Measurements from ENCODE around the gene DNPH1. TPM values are rescaled to one million over a fixed set of nuclear protein-coding genes. Genes with fewer than 3 reads are reported as not detected.

DNPH1 gene
- total RNA-seq, 1 donor, result 46.2 TPM

GRCh38 chr6:43178951-43179830 is 50.1 kb downstream of the DNPH1 start:
- TF ChIP-seq, protein P1, sequence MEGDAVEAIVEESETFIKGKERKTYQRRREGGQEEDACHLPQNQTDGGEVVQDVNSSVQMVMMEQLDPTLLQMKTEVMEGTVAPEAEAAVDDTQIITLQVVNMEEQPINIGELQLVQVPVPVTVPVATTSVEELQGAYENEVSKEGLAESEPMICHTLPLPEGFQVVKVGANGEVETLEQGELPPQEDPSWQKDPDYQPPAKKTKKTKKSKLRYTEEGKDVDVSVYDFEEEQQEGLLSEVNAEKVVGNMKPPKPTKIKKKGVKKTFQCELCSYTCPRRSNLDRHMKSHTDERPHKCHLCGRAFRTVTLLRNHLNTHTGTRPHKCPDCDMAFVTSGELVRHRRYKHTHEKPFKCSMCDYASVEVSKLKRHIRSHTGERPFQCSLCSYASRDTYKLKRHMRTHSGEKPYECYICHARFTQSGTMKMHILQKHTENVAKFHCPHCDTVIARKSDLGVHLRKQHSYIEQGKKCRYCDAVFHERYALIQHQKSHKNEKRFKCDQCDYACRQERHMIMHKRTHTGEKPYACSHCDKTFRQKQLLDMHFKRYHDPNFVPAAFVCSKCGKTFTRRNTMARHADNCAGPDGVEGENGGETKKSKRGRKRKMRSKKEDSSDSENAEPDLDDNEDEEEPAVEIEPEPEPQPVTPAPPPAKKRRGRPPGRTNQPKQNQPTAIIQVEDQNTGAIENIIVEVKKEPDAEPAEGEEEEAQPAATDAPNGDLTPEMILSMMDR (IDR thresholded peaks at IDR 0.05; ENCODE audit: insufficient read depth, low read length), result no peak
- no peak overlapping the region for H3K4me3 ChIP-seq (ENCODE audit: low read depth, low read length)
- DNase-seq (ENCODE audit: low read depth), result no peak

- TF ChIP-seq, protein P1 (IDR thresholded peaks at IDR 0.05; ENCODE audit: insufficient read depth, low read length), result no peak
- no peak for DNase-seq (ENCODE audit: low read depth)
- H3K4me3 ChIP-seq (ENCODE audit: low read depth, low read length), result no peak overlapping the region
Measured at GRCh38 chr6:43178150-43178549, 51.1 kb downstream of the DNPH1 start.

GRCh38 chr6:43176423-43176786 is 52.9 kb downstream of the DNPH1 start:
- TF ChIP-seq, protein P1 (IDR thresholded peaks at IDR 0.05; ENCODE audit: insufficient read depth, low read length), result no peak
- H3K4me3 ChIP-seq (ENCODE audit: low read depth, low read length), result no peak overlapping the region
- DNase-seq (ENCODE audit: low read depth), result no peak

- TF ChIP-seq, protein P1 (IDR thresholded peaks at IDR 0.05; ENCODE audit: insufficient read depth, low read length), result no peak
- DNase-seq (ENCODE audit: low read depth), result no peak
- no peak overlapping the region for H3K4me3 ChIP-seq (ENCODE audit: low read depth, low read length)
Measured at GRCh38 chr6:43175676-43176422, 53.4 kb downstream of the DNPH1 start.

Other genes starting within 250 kb of the DNPH1 start
- 46.9 and 60.9 TPM in 2 replicates for gene PPP2R5D, start 244.9 kb downstream of the DNPH1 start, total RNA-seq (ENCODE audit: low replicate concordance)
- gene MEA1, start 215.5 kb downstream of the DNPH1 start, total RNA-seq (ENCODE audit: low replicate concordance), result 18.6 and 71.8 TPM in 2 replicates
- 27.0 and 78.1 TPM in 2 replicates for gene KLHDC3, start 215.2 kb downstream of the DNPH1 start, total RNA-seq (ENCODE audit: low replicate concordance)
- 46.9 and 86.6 TPM in 2 replicates for gene RRP36, start 207.9 kb downstream of the DNPH1 start, total RNA-seq (ENCODE audit: low replicate concordance)
- gene CUL7, start 175.6 kb downstream of the DNPH1 start, total RNA-seq (ENCODE audit: low replicate concordance), result 28.0 and 31.6 TPM in 2 replicates
- gene MRPL2, start 170.0 kb downstream of the DNPH1 start, total RNA-seq (ENCODE audit: low replicate concordance), result 11.9 and 18.7 TPM in 2 replicates
- 11.3 and 15.3 TPM in 2 replicates for gene KLC4, start 169.8 kb downstream of the DNPH1 start, total RNA-seq (ENCODE audit: low replicate concordance)
- gene PTK7, start 153.2 kb downstream of the DNPH1 start, total RNA-seq (ENCODE audit: low replicate concordance), result 44.6 and 102 TPM in 2 replicates
- gene SRF, start 58.2 kb downstream of the DNPH1 start, total RNA-seq (ENCODE audit: low replicate concordance), result 17.5 and 17.9 TPM in 2 replicates
- gene CUL9, start 47.3 kb downstream of the DNPH1 start, total RNA-seq (ENCODE audit: low replicate concordance), result 22.8 and 28.7 TPM in 2 replicates
- not detected in 2 replicates for gene TTBK1, start 14.0 kb upstream of the DNPH1 start, total RNA-seq (ENCODE audit: low replicate concordance)
- not detected in 2 replicates for gene SLC22A7, start 68.8 kb upstream of the DNPH1 start, total RNA-seq (ENCODE audit: low replicate concordance)
- not detected in 2 replicates for gene CRIP3, start 79.3 kb upstream of the DNPH1 start, total RNA-seq (ENCODE audit: low replicate concordance)
- 14.2 and 19.6 TPM in 2 replicates for gene ZNF318, start 140.2 kb upstream of the DNPH1 start, total RNA-seq (ENCODE audit: low replicate concordance)
- 12.0 and 25.8 TPM in 2 replicates for gene ABCC10, start 198.1 kb upstream of the DNPH1 start, total RNA-seq (ENCODE audit: low replicate concordance)
- gene DLK2, start 226.1 kb upstream of the DNPH1 start, total RNA-seq (ENCODE audit: low replicate concordance), result 0.36 and 0.98 TPM in 2 replicates
- 14.2 and 24.4 TPM in 2 replicates for gene TJAP1, start 248.1 kb upstream of the DNPH1 start, total RNA-seq (ENCODE audit: low replicate concordance)